ENCODE results near the gene CCDC107. TPM values are rescaled to one million over a fixed set of nuclear protein-coding genes. Genes with fewer than 3 reads are reported as not detected.

The CCDC107 gene
- total RNA-seq, 1 experiment from 2014 or later: 12.0 TPM

GRCh38 chr9:35679091-35679490, 21.0 kb downstream of the CCDC107 start:
- Mint-ChIP-seq H3K4me3 (no peak overlapping the region), H3K27ac (no peak overlapping the region; a peak in 1 of 7 replicates)

More at GRCh38 chr9:35679091-35679490, 21.0 kb downstream of the CCDC107 start:
- TF ChIP-seq, protein P1, sequence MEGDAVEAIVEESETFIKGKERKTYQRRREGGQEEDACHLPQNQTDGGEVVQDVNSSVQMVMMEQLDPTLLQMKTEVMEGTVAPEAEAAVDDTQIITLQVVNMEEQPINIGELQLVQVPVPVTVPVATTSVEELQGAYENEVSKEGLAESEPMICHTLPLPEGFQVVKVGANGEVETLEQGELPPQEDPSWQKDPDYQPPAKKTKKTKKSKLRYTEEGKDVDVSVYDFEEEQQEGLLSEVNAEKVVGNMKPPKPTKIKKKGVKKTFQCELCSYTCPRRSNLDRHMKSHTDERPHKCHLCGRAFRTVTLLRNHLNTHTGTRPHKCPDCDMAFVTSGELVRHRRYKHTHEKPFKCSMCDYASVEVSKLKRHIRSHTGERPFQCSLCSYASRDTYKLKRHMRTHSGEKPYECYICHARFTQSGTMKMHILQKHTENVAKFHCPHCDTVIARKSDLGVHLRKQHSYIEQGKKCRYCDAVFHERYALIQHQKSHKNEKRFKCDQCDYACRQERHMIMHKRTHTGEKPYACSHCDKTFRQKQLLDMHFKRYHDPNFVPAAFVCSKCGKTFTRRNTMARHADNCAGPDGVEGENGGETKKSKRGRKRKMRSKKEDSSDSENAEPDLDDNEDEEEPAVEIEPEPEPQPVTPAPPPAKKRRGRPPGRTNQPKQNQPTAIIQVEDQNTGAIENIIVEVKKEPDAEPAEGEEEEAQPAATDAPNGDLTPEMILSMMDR (conservative IDR thresholded peaks at IDR 0.05): no peak
- no peak overlapping the region for H3K56ac ChIP-seq (ENCODE audit: insufficient read length, low read depth, low read length)
- Mint-ChIP-seq H3K4me1 (peaks cover 22 to 33% of the 10 kb centered on the region in 2 experiments), H3K9me3 (no peaks in the 10 kb centered on the region), H3K27me3 (ENCODE audit: low read depth) (peaks cover 27% of the 10 kb centered on the region), H3K36me3 (ENCODE audit: insufficient read depth in 1 of 3, low read depth in 3 of 3) (peaks cover 19 to 24% (median 24%) of the 10 kb centered on the region in 3 experiments; a peak in 6 of 7 replicates)
- no peaks in the 10 kb centered on the region for H3K9me3 ChIP-seq (ENCODE audit: control insufficient read depth, low read depth, low read length)
- no peaks in the 10 kb centered on the region for H4K20me1 ChIP-seq (ENCODE audit: control insufficient read depth, insufficient read depth, insufficient read length)
- no peak overlapping the region for H3K4me2 ChIP-seq (ENCODE audit: insufficient read depth, insufficient read length, low read length)
- no peak for DNase-seq
- H3K23ac ChIP-seq (ENCODE audit: insufficient read length, low read depth, low read length): no peak overlapping the region
- no peak overlapping the region for H2BK15ac ChIP-seq (ENCODE audit: low read depth, low read length)
- no CpG with 5 or more reads among the region's 5 CpGs for WGBS (ENCODE audit: extremely low coverage, insufficient read length, low lambda C conversion rate)
- H3K79me2 ChIP-seq (ENCODE audit: insufficient read depth, low read length): no peaks in the 10 kb centered on the region
- H4K91ac ChIP-seq (ENCODE audit: insufficient read length, low read depth, low read length): no peak overlapping the region
- H4K5ac ChIP-seq (ENCODE audit: insufficient read length, low read depth, low read length): no peak overlapping the region
- no peak overlapping the region for H2BK12ac ChIP-seq (ENCODE audit: insufficient read length, low read depth, low read length)
- H2BK120ac ChIP-seq (ENCODE audit: low read depth, low read length, poor library complexity, severe bottlenecking): no peak overlapping the region
- no peak overlapping the region for H2AK5ac ChIP-seq (ENCODE audit: insufficient read length, low read length)
- no peak overlapping the region for H3T11ph ChIP-seq (ENCODE audit: low read length)
- no peak overlapping the region for H3K4ac ChIP-seq (ENCODE audit: low read depth, low read length)
- no peak overlapping the region for H3K9ac ChIP-seq (ENCODE audit: extremely low read depth, insufficient read length, low read length)
- H3K27ac ChIP-seq (ENCODE audit: insufficient read length, low read depth, low read length): no peak overlapping the region
- H3K4me1 ChIP-seq (ENCODE audit: insufficient read depth, low read length): no peaks in the 10 kb centered on the region; the same call in none of the 2 replicates
- no peak overlapping the region for H2BK5ac ChIP-seq (ENCODE audit: insufficient read length, low read length)
- no peak overlapping the region for H3K14ac ChIP-seq (ENCODE audit: insufficient read depth, low read length)
- H2AFZ ChIP-seq (ENCODE audit: low read length): no peak overlapping the region
- no peak overlapping the region for H2BK20ac ChIP-seq (ENCODE audit: low read depth, low read length, poor library complexity, severe bottlenecking)
- H3K27me3 ChIP-seq (ENCODE audit: insufficient read depth, low read length): peaks cover 2% of the 10 kb centered on the region; the same call in 1 of the 2 replicates
- no peaks in the 10 kb centered on the region for H3K79me1 ChIP-seq (ENCODE audit: insufficient read depth, low read depth, low read length, poor library complexity, severe bottlenecking)
- no peak overlapping the region for H4K8ac ChIP-seq (replicated peaks; ENCODE audit: insufficient read length, low read depth, low read length)
- no peak overlapping the region for H3K18ac ChIP-seq (ENCODE audit: insufficient read length, low read depth, low read length)
- H3K23me2 ChIP-seq (ENCODE audit: insufficient read length, low read depth, low read length, poor library complexity, severe bottlenecking): no peaks in the 10 kb centered on the region

Measured in H9 (cell line).